Gastroesophageal sphincter (tissue), 4 donors: ENCODE measurements around the gene RAPGEF1. TPM values are rescaled to one million over a fixed set of nuclear protein-coding genes. Genes with fewer than 3 reads are reported as not detected.
"Not testable (repeated sequence)": the region's sequence is repeated elsewhere in the genome, so short reads cannot be mapped to it uniquely, and the experiment has no call there.

ENCODE experiments used
- ATAC-seq: fragments of 150-250 bp; one replicate; pipeline ENCODE4 v1.9.1; 2016; ENCODE audit warnings: mild to moderate bottlenecking, moderate library complexity
- H3K27ac ChIP-seq, 4 donors: fragments of 200-600 bp; sonication (generic) in 3 of 4; 1 replicate in 3 of 4; 2 replicates in 1 of 4; pipeline ENCODE4 v1.5.1; 2016 to 2019
- H3K27me3 ChIP-seq: fragments of 200-600 bp; sonication (generic); one replicate; pipeline ENCODE4 v1.5.1; 2019
- H3K36me3 ChIP-seq, 2 donors: fragments of 200-600 bp; sonication (generic); one replicate each; pipeline ENCODE4 v1.5.1; 2019; ENCODE audit warnings: control low read depth in 1 of 2
- H3K4me1 ChIP-seq, 3 donors: fragments of 200-600 bp; sonication (generic); 1 replicate in 2 of 3; 2 replicates in 1 of 3; pipeline ENCODE4 v1.5.1; 2016 to 2019; ENCODE audit warnings: control low read depth in 2 of 3
- H3K4me3 ChIP-seq, 2 donors: fragments of 200-600 bp; sonication (generic); one replicate each; pipeline ENCODE4 v1.5.1; 2019; ENCODE audit warnings: mild to moderate bottlenecking in 1 of 2, moderate library complexity in 1 of 2
- H3K9me3 ChIP-seq, 3 donors: fragments of 200-600 bp; sonication (generic); one replicate each; pipeline ENCODE4 v1.5.1; 2017 to 2019; ENCODE audit warnings: control low read depth in 2 of 3
- EP300 ChIP-seq: sonication (generic); formaldehyde crosslinking; IDR thresholded peaks from one replicate; pipeline ENCODE4 v1.6.1; 2017; ENCODE audit warnings: antibody characterized with exemption, mild to moderate bottlenecking
- POLR2A ChIP-seq, 2 donors: fragments of 450-650 bp; IDR thresholded peaks; one replicate each; pipeline ENCODE4 v1.6.1; 2017; ENCODE audit warnings: antibody characterized with exemption in 2 of 2, mild to moderate bottlenecking in 2 of 2, moderate library complexity in 1 of 2
- POLR2AphosphoS5 ChIP-seq: sonication (generic); formaldehyde crosslinking; IDR thresholded peaks from one replicate; pipeline ENCODE4 v1.6.1; 2017; ENCODE audit warnings: antibody characterized with exemption
- WGBS, 2 donors: methylation state at CpG; one replicate each; pipeline ENCODE4 v1.1.5; 2018; ENCODE audit warnings: low coverage in 1 of 2; 5-methylcytosine and 5-hydroxymethylcytosine counted together
- total RNA-seq, 4 donors: library from RNA; depleted of rRNA; stranded (reverse); fragments of >200 nt; gene quantifications; one replicate each; pipeline ENCODE4 v1.1.0, GENCODE V29; 2016
- TF ChIP-seq, protein P1 (sequence below), 4 experiments: fragments of 200-600 bp in 2 of 4; fragments of 450-650 bp in 2 of 4; sonication (generic) in 1 of 4; IDR thresholded peaks; one replicate each; pipeline ENCODE4 v1.5.1; 2017 to 2019; ENCODE audit warnings: antibody characterized with exemption in 4 of 4, mild to moderate bottlenecking in 2 of 4, moderate library complexity in 2 of 4

RAPGEF1 gene
- total RNA-seq, 4 donors from 2014 or later = 47.5 to 162 (median 77.6) TPM

DNA sequence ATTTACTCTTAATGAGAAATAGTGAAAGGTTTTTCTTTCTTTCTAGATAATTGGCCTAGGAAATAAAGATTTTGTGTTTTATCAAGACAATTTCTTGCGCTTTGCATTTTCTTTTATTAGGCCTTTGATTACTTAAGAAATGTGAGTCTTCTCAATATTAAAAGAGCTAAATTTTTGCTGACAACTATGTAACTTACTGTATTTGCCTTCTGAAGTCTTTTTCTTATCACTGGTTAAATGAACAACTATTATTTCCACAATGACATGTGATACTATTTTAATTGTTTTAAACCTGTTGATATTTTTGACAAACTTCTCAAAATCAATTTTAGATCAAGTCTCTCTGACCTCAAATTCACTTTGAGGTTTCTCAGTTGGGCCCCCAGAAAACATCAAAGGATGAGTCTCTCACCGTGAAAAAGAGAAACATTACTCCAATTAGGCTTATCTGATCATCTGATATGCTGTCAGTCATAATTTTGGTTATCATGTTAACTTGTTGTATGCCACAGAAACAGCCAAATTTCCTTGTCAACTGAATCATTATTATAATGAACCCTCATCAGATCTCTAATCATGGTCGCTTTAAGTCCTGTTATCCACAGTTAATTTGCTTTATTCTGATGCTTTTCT is 48.8 kb downstream of the RAPGEF1 start:
- H3K9me3 ChIP-seq = no peaks in the 10 kb centered on the region
- no peak overlapping the region for H3K4me3 ChIP-seq
- no peak overlapping the region for H3K27ac ChIP-seq
- no peaks in the 10 kb centered on the region for H3K27me3 ChIP-seq
- TF ChIP-seq EP300 (no peak), POLR2A (IDR thresholded peaks at IDR 0.05) (no peak)
- TF ChIP-seq, protein P1, sequence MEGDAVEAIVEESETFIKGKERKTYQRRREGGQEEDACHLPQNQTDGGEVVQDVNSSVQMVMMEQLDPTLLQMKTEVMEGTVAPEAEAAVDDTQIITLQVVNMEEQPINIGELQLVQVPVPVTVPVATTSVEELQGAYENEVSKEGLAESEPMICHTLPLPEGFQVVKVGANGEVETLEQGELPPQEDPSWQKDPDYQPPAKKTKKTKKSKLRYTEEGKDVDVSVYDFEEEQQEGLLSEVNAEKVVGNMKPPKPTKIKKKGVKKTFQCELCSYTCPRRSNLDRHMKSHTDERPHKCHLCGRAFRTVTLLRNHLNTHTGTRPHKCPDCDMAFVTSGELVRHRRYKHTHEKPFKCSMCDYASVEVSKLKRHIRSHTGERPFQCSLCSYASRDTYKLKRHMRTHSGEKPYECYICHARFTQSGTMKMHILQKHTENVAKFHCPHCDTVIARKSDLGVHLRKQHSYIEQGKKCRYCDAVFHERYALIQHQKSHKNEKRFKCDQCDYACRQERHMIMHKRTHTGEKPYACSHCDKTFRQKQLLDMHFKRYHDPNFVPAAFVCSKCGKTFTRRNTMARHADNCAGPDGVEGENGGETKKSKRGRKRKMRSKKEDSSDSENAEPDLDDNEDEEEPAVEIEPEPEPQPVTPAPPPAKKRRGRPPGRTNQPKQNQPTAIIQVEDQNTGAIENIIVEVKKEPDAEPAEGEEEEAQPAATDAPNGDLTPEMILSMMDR (IDR thresholded peaks at IDR 0.05) = no peak
- H3K4me1 ChIP-seq = peaks cover 6 to 52% (median 7%) of the 10 kb centered on the region in 3 donors
- no peaks in the 10 kb centered on the region for H3K36me3 ChIP-seq
- ATAC-seq = no peak
- WGBS, 2 donors = 86 to 90% methylated on average over 2 to 3 of the region's 3 CpGs

DNA sequence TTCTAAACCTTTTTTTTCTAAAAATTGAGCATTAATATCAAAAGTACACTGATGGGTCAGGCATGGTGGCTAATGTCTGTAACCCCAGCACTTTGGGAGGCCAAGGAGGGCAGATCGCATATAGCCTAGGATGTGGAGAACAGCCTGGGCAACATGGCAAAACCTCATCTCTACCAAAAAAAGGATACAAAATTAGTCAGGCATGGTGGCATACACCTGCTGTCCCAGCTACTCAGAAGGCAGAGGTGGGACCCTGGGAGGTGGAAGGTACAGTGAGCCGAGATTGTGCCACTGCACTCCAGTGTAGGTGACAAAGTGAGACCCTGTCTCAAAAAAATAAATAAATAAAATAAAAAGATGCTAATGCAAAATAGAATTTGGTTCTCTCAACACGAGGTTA is 49.4 kb downstream of the RAPGEF1 start:
- 62 to 88% methylated on average over 2 to 3 of the region's 3 CpGs for whole genome bisulfite sequencing, 2 donors
- no peak overlapping the region for H3K27ac ChIP-seq
- TF ChIP-seq EP300 (no peak), POLR2AphosphoS5 (no peak), POLR2A (IDR thresholded peaks at IDR 0.05) (no peak)
- TF ChIP-seq, protein P1 (IDR thresholded peaks at IDR 0.05) = no peak

DNA sequence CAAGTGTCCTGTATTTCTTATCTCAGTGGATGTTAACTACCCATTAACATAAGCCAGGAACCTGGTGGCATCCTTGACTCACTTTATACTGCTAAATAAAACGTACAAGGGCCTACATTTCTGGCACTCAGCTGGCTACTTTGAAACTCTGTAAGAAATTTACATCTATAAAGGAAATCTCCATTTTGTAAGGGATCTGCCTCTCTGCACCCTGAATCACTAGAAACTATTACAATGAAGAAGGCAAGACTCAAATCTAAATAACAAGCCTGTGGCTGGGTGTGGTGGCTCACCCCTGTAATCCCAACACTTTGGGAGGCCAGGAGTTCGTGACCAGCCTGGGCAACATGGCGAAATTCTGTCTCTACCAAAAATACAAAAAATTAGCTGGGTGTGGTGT is 51.5 kb downstream of the RAPGEF1 start:
- WGBS, 2 donors = 80 to 91% methylated on average over 1 to 3 of the region's 3 CpGs
- no peaks in the 10 kb centered on the region for H3K27me3 ChIP-seq
- no peak for ATAC-seq

More for the DNA sequence above, 49.4 kb downstream of the RAPGEF1 start:
- no peak for ATAC-seq
- Histone ChIP-seq H3K36me3 (no peaks in the 10 kb centered on the region), H3K27me3 (no peaks in the 10 kb centered on the region), H3K9me3 (no peaks in the 10 kb centered on the region), H3K4me3 (no peak overlapping the region), H3K4me1 (peaks cover 6 to 50% (median 7%) of the 10 kb centered on the region in 3 donors)

DNA sequence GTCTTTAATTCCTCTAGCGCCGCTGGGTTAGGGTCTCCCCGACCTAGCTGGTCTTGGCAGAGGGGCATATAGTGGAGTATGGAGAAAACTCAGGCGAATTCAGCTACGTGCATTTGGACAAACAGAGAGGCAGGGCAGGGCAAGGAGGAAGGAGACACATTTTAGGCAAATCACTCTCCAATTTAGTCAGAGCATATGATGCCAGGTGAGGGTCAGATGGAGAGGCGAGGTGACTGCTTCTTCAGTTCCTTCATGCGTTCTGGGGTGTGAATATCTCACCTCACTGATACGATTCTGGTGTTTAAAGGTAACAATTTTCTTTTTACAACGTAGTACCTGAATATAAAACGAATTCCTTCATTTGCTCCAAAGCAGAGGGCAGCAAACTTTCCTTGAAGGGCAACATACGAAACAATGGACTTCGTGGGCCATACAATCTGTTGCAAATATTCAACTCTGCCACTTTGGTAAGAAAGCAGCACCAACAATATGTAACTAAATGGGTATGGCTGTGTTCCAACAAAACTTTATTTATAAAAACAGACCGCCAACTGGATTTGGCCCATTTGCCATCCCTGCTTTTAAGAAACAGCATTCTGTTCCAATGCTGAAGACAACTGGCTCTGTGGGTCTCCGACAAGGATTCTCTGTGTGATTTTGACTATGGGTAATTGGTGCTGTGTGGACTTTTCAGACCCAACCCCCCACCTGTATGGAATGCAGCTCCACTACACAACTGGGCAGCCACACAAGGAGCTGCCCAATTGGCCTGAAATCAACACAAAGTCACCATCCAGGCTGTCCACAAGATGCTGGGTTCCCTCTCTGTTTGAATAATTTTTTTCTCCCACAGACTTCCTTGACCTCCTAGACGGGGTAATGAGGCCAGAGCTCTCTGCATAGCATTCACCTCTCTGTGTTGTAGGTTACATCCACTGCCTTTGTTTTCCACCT is 53.8 kb downstream of the RAPGEF1 start:
- Histone ChIP-seq H3K27ac (no peak overlapping the region), H3K4me1 (peaks cover 0 to 36% (median 0%) of the 10 kb centered on the region in 3 donors), H3K9me3 (no peaks in the 10 kb centered on the region), H3K27me3 (no peaks in the 10 kb centered on the region), H3K36me3 (no peaks in the 10 kb centered on the region), H3K4me3 (no peak overlapping the region)
- 93 to 96% methylated on average over 10 to 15 of the region's 15 CpGs for WGBS, 2 donors
- TF ChIP-seq, protein P1 (IDR thresholded peaks at IDR 0.05) = no peak
- TF ChIP-seq POLR2A (IDR thresholded peaks at IDR 0.05) (no peak), POLR2AphosphoS5 (no peak), EP300 (no peak)
- ATAC-seq = no peak

More for the DNA sequence above, 51.5 kb downstream of the RAPGEF1 start:
- Histone ChIP-seq H3K9me3 (no peaks in the 10 kb centered on the region), H3K36me3 (no peaks in the 10 kb centered on the region), H3K4me1 (peaks cover 6 to 38% (median 7%) of the 10 kb centered on the region in 3 donors), H3K27ac (no peak overlapping the region), H3K4me3 (no peak overlapping the region)
- TF ChIP-seq EP300 (no peak), POLR2A (IDR thresholded peaks at IDR 0.05) (no peak), POLR2AphosphoS5 (no peak)
- TF ChIP-seq, protein P1 (IDR thresholded peaks at IDR 0.05) = no peak

DNA sequence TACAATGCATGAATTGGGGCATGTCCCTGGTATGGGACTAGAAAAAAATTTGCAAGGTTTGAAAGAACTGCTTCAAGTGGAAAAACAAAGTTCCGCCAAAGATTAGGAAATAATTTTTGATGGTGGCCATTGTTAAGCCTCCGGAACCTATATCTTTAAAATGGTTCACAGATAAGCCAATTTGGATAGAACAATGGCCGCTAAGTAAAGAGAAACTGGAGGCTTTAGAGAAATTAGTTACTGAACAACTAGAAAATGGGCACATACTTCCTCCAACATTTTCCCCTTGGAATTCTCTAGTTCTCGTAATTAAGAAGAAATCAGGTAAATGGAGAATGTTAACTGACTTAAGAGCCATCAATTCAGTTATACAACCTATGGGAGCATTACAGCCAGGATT is 56.8 kb downstream of the RAPGEF1 start:
- H3K27ac ChIP-seq, H3K36me3 ChIP-seq, H3K4me3 ChIP-seq, H3K9me3 ChIP-seq, ATAC-seq, H3K27me3 ChIP-seq: not testable (repeated sequence)
- peaks cover 8 to 54% (median 13%) of the 10 kb centered on the region in 3 donors for H3K4me1 ChIP-seq
- 81 to 93% methylated on average over 4 of the region's 4 CpGs for WGBS, 2 donors
